GM21515 (cell line): ENCODE results near the gene USF3.
A peak's percentile ranks its signal among the peaks of the same experiment; 100 is the strongest.

ENCODE experiments used
- ATAC-seq: cut with Tn5 transposase; IDR thresholded peaks from one replicate; pipeline ENCODE4 v1.9.1; 2021; ENCODE audit not compliant: unreplicated experiment

Gene USF3

GRCh38 chr3:113695786-113696645 is at the start of gene USF3:
USF3 (minus strand) TSS chr3:113696642; CDS start chr3:113674878, 21,764 bp downstream.
- ATAC-seq: peak; percentile 59

GRCh38 chr3:113745756-113746547 is 49.5 kb upstream of the USF3 start, which contains the start of gene NAA50:
NAA50 (minus strand) TSS chr3:113746249; CDS start chr3:113745949, 300 bp downstream.
- ATAC-seq: peak; percentile 43

GRCh38 chr3:113744941-113745755 is 48.7 kb upstream of the USF3 start:
- ATAC-seq: peak; percentile 55

GRCh38 chr3:113743006-113743630 is 46.7 kb upstream of the USF3 start:
- no peak for ATAC-seq

- no peak for ATAC-seq
These were observed 45.2 kb upstream of the USF3 start for GRCh38 chr3:113741620-113742019.

- no peak for ATAC-seq
These were observed 44.6 kb upstream of the USF3 start for GRCh38 chr3:113741086-113741485.

- no peak for ATAC-seq
These were observed 40.2 kb upstream of the USF3 start for GRCh38 chr3:113736548-113737089.

GRCh38 chr3:113731694-113732093 is 35.3 kb upstream of the USF3 start:
- ATAC-seq: no peak

- no peak for ATAC-seq
These were observed 34.1 kb upstream of the USF3 start for GRCh38 chr3:113730550-113730949.

GRCh38 chr3:113728661-113729060 is 32.2 kb upstream of the USF3 start:
- no peak for ATAC-seq

GRCh38 chr3:113721636-113722035 is 25.2 kb upstream of the USF3 start:
- ATAC-seq: no peak

- ATAC-seq: no peak
These were observed 23.3 kb upstream of the USF3 start for GRCh38 chr3:113719758-113720157.

- ATAC-seq: no peak
These were observed 22.9 kb upstream of the USF3 start for GRCh38 chr3:113719294-113719693.

GRCh38 chr3:113717818-113718217 is 21.4 kb upstream of the USF3 start:
- ATAC-seq: no peak

- no peak for ATAC-seq
These were observed 20.9 kb upstream of the USF3 start for GRCh38 chr3:113717308-113717707.

GRCh38 chr3:113714702-113715101 is 18.3 kb upstream of the USF3 start:
- no peak for ATAC-seq

- ATAC-seq: no peak
These were observed 15.7 kb upstream of the USF3 start for GRCh38 chr3:113712129-113712528.

GRCh38 chr3:113707835-113708234 is 11.4 kb upstream of the USF3 start:
- ATAC-seq: no peak

GRCh38 chr3:113698956-113699355 is 2.5 kb upstream of the USF3 start:
- ATAC-seq: no peak

- ATAC-seq: no peak
These were observed 1.8 kb upstream of the USF3 start for GRCh38 chr3:113698213-113698742.
